Caco-2 (cell line): ENCODE data around the gene EPHA10. TPM values are rescaled to one million over a fixed set of nuclear protein-coding genes. Genes with fewer than 3 reads are reported as not detected.

Experiments
- BruUV-seq: library from RNA; stranded (reverse); fragments of 400-500 nt; replicated peaks from 2 replicates; lab custom pipeline; 2021; lab: Mats Ljungman, UMichigan
- CTCF ChIA-PET: fragments of 300-600 bp; sonication (Branson Sonifier 250); formaldehyde crosslinking; loops from one replicate; lab custom pipeline; 2022; ENCODE audit warnings: antibody characterized with exemption; lab: Charles Lee
- POLR2A ChIA-PET: fragments of 300-600 bp; sonication (Branson Sonifier 250); formaldehyde crosslinking; loops from one replicate; lab custom pipeline; 2022; ENCODE audit warnings: antibody characterized with exemption; lab: Charles Lee
- DNase-seq, 2 experiments: peaks; one replicate each; pipeline versions ENCODE4 v3.0.0 to v3.0.0-alpha.2; 2020 to 2022
- H3K27me3 ChIP-seq: replicated peaks from 2 replicates; pipeline ENCODE4 v1.6.0; 2011; ENCODE audit warnings: low read length; ENCODE audit not compliant: control insufficient read depth, insufficient read depth
- H3K36me3 ChIP-seq: 2 replicates; pipeline ENCODE4 v1.5.1; 2011; ENCODE audit warnings: low read length; ENCODE audit not compliant: control insufficient read depth, insufficient read depth
- H3K4me1 ChIP-seq: fragments of 250-450 bp; sonication (Bioruptor Pico); 2 replicates; pipeline ENCODE4 v1.5.1; 2020; ENCODE audit warnings: mild to moderate bottlenecking
- H3K4me3 ChIP-seq: 2 replicates; pipeline ENCODE4 v1.5.1; 2011; ENCODE audit warnings: low read depth, mild to moderate bottlenecking, control low read depth, low read length
- H3K9me3 ChIP-seq: fragments of 250-450 bp; sonication (Bioruptor Pico); 2 replicates; pipeline ENCODE4 v1.5.1; 2020; ENCODE audit warnings: mild to moderate bottlenecking, moderate library complexity
- H3K27ac Mint-ChIP-seq: one replicate; pipeline ENCODE4 v1.8.0; 2022; ENCODE audit warnings: mixed read lengths; ENCODE audit not compliant: unreplicated experiment
- H3K27me3 Mint-ChIP-seq: one replicate; pipeline ENCODE4 v1.8.0; 2022; ENCODE audit warnings: mixed read lengths; ENCODE audit not compliant: insufficient read depth, unreplicated experiment
- H3K36me3 Mint-ChIP-seq: one replicate; pipeline ENCODE4 v1.8.0; 2022; ENCODE audit warnings: mild to moderate bottlenecking, mixed read lengths; ENCODE audit not compliant: insufficient read depth, unreplicated experiment
- H3K4me1 Mint-ChIP-seq: one replicate; pipeline ENCODE4 v1.8.0; 2022; ENCODE audit warnings: low read depth, mixed read lengths; ENCODE audit not compliant: unreplicated experiment
- H3K4me3 Mint-ChIP-seq: one replicate; pipeline ENCODE4 v1.8.0; 2022; ENCODE audit warnings: mild to moderate bottlenecking, moderate library complexity, mixed read lengths; ENCODE audit not compliant: unreplicated experiment
- H3K9me3 Mint-ChIP-seq: one replicate; pipeline ENCODE4 v1.8.0; 2022; ENCODE audit warnings: mixed read lengths; ENCODE audit not compliant: unreplicated experiment
- intact Hi-C: fragments of 100-400 bp; cut with micrococcal nuclease; formaldehyde crosslinking; loops from one replicate; pipeline ENCODE4 v1.10.0; 2022; ENCODE audit not compliant: unreplicated experiment
- total RNA-seq: library from RNA; stranded (reverse); gene quantifications from 2 replicates; pipeline ENCODE4 v1.2.3, GENCODE V29; 2022
- TF ChIP-seq, protein P1 (sequence below), 2 experiments: fragments of 200-600 bp in 1 of 2; IDR thresholded peaks; 1 replicate in 1 of 2; 2 replicates in 1 of 2; pipeline versions ENCODE4 v1.5.1 to v1.8.0; 2011 to 2022; ENCODE audit warnings: antibody characterized with exemption in 1 of 2, control low read depth in 1 of 2, inconsistent platforms in 1 of 2, low read depth in 1 of 2, low read length in 1 of 2, mild to moderate bottlenecking in 1 of 2, moderate library complexity in 1 of 2; ENCODE audit not compliant: insufficient read depth in 1 of 2, severe bottlenecking in 1 of 2, unreplicated experiment in 1 of 2

The EPHA10 gene
- total RNA-seq, 1 experiment from 2014 or later = 2.8 TPM

DNA sequence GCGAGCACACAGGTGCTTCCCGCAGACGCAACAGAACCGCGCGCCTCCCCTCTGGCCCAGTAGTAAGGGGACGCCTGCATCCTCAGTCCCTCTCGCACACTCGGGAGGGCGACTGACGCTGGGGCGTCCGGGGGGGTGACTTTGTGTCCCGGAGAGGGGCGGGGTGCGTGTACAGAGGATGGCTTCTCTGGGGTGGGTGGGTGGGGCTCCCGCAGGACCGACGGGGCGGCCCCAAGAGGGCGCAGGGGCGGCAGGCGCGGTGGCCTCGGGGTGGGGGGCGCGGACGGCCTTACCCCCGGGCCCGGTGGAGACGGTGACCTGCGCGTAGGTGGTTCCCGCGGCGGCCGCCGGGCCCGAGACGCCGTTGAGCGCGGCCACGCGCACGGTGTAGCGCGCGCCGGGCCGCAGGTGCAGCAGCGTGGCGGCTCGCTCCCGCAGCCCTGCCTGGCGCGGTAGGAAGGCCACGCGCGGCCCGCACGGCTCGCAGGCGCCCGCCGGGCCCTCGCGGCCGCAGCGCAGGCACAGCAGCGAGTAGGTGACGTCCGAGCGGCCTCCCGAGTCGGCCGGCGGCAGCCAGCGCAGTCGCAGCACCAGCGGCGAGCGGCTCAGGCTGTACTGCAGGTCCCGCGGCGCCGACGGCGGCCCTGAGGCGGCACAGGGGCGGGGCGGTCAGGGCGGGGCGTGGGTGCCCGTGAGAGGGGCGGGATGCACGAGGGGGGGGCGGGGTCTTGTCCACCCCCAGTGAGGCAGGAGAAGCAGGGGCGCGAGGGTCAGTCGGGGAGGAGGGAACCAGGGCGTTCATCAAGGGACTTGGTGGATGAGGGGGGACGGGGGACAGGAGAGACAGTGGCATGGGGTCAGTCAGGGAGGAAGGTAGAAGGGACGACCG lies 12.1 kb downstream of the EPHA10 start:
- H3K36me3 ChIP-seq = no peaks in the 10 kb centered on the region
- intact Hi-C loops = loop anchor here (5.0 kb wide), 1 partner anchor 61 kb away; the partner anchor contains the start of gene CDCA8
- Mint-ChIP-seq H3K27me3 (peaks cover 3% of the 10 kb centered on the region), H3K4me1 (no peaks in the 10 kb centered on the region), H3K4me3 (peak overlapping the region; percentile 70), H3K36me3 (no peaks in the 10 kb centered on the region), H3K9me3 (no peaks in the 10 kb centered on the region), H3K27ac (no peak overlapping the region)
- H3K27me3 ChIP-seq = no peaks in the 10 kb centered on the region
- ChIA-PET CTCF (no interaction called here), POLR2A (no interaction called here)
- no peaks in the 10 kb centered on the region for H3K9me3 ChIP-seq
- peak overlapping the region; percentile 32 for H3K4me3 ChIP-seq
- DNase-seq = peak; percentile 41 to 55
- TF ChIP-seq, protein P1, sequence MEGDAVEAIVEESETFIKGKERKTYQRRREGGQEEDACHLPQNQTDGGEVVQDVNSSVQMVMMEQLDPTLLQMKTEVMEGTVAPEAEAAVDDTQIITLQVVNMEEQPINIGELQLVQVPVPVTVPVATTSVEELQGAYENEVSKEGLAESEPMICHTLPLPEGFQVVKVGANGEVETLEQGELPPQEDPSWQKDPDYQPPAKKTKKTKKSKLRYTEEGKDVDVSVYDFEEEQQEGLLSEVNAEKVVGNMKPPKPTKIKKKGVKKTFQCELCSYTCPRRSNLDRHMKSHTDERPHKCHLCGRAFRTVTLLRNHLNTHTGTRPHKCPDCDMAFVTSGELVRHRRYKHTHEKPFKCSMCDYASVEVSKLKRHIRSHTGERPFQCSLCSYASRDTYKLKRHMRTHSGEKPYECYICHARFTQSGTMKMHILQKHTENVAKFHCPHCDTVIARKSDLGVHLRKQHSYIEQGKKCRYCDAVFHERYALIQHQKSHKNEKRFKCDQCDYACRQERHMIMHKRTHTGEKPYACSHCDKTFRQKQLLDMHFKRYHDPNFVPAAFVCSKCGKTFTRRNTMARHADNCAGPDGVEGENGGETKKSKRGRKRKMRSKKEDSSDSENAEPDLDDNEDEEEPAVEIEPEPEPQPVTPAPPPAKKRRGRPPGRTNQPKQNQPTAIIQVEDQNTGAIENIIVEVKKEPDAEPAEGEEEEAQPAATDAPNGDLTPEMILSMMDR (IDR thresholded peaks at IDR 0.05; ENCODE audit: insufficient read depth in 1 of 2, low read depth in 1 of 2, low read length in 1 of 2, severe bottlenecking in 1 of 2, unreplicated experiment in 1 of 2) = no peak
- no TSS peak for BruUV-seq
- no peaks in the 10 kb centered on the region for H3K4me1 ChIP-seq

DNA sequence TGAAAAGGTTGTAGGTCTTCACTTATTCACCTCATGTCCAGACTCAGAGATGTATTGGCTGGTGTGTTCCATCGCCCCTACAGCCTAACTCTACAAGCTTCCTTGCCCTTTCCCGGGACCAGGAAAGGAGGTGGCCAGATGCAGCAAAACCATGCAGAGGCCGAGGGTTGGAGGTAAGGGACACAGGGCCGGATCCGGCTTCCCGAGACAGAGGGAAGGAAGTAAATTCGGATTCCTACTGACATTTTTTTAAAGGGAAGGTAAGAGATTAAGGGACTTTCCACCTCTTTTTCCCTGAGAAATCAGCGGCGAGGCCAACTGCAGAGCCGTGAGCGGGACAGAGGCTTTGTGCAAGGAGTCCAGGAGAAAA lies 12.7 kb downstream of the EPHA10 start:
- H3K4me1 Mint-ChIP-seq = no peaks in the 10 kb centered on the region
- Histone ChIP-seq H3K9me3 (no peaks in the 10 kb centered on the region), H3K27me3 (no peaks in the 10 kb centered on the region), H3K36me3 (no peaks in the 10 kb centered on the region), H3K4me3 (peak overlapping the region; percentile 32), H3K4me1 (no peaks in the 10 kb centered on the region)
- no peaks in the 10 kb centered on the region for H3K9me3 Mint-ChIP-seq
- ChIA-PET CTCF (no interaction called here), POLR2A (no interaction called here)
- no peak overlapping the region for H3K27ac Mint-ChIP-seq
- DNase-seq = no peak
- no peaks in the 10 kb centered on the region for H3K36me3 Mint-ChIP-seq
- peak overlapping the region; percentile 70 for H3K4me3 Mint-ChIP-seq
- peaks cover 3% of the 10 kb centered on the region for H3K27me3 Mint-ChIP-seq
- TF ChIP-seq, protein P1 (IDR thresholded peaks at IDR 0.05; ENCODE audit: insufficient read depth in 1 of 2, low read depth in 1 of 2, low read length in 1 of 2, severe bottlenecking in 1 of 2, unreplicated experiment in 1 of 2) = no peak
- TSS peak; percentile 26 for BruUV-seq
- intact Hi-C loops = loop anchor here (5.0 kb wide), 1 partner anchor 60 kb away; the partner anchor contains the start of gene CDCA8

DNA sequence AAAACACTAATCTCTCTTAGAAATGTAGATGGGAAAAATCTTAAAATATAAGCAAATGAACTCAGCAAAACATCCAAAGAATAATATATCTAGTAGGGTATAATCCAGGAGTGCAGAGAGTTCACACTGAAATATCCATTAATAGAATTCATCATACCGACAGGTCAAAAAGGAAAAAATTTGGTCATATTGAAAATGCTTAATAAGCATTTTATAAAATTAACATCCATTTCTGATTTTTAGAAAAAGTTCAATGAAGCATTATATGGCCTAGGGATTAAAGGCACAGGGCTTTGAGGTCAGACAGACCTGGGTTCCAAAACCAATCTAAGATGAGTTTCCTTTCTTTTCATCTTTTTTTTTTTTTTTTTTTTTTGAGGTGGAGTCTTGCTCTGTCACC lies 16.4 kb downstream of the EPHA10 start:
- CTCF ChIA-PET = no interaction called here
- Histone ChIP-seq H3K4me1 (no peaks in the 10 kb centered on the region), H3K27me3 (no peaks in the 10 kb centered on the region), H3K9me3 (no peaks in the 10 kb centered on the region), H3K36me3 (no peaks in the 10 kb centered on the region), H3K4me3 (no peak overlapping the region)
- Mint-ChIP-seq H3K27me3 (peaks cover 3% of the 10 kb centered on the region), H3K36me3 (no peaks in the 10 kb centered on the region), H3K27ac (no peak overlapping the region), H3K4me1 (no peaks in the 10 kb centered on the region), H3K9me3 (no peaks in the 10 kb centered on the region), H3K4me3 (no peak overlapping the region)
- TF ChIP-seq, protein P1 (IDR thresholded peaks at IDR 0.05; ENCODE audit: insufficient read depth in 1 of 2, low read depth in 1 of 2, low read length in 1 of 2, severe bottlenecking in 1 of 2, unreplicated experiment in 1 of 2) = no peak
- no peak for DNase-seq
- intact Hi-C loops = no loop called here
- BruUV-seq = no TSS peak
- POLR2A ChIA-PET = no interaction called here
